NCI-H1417 treated with DMSO at 0.1 percent for 48 hours (cell line): ENCODE results near the gene MRM2.
"Not testable (repeated sequence)": the region's sequence is repeated elsewhere in the genome, so short reads cannot be mapped to it uniquely, and the experiment has no call there.

Source experiments
- DNase-seq: peaks from one replicate; lab custom pipeline; 2025; lab: John Stamatoyannopoulos, UW

Gene MRM2

DNA sequence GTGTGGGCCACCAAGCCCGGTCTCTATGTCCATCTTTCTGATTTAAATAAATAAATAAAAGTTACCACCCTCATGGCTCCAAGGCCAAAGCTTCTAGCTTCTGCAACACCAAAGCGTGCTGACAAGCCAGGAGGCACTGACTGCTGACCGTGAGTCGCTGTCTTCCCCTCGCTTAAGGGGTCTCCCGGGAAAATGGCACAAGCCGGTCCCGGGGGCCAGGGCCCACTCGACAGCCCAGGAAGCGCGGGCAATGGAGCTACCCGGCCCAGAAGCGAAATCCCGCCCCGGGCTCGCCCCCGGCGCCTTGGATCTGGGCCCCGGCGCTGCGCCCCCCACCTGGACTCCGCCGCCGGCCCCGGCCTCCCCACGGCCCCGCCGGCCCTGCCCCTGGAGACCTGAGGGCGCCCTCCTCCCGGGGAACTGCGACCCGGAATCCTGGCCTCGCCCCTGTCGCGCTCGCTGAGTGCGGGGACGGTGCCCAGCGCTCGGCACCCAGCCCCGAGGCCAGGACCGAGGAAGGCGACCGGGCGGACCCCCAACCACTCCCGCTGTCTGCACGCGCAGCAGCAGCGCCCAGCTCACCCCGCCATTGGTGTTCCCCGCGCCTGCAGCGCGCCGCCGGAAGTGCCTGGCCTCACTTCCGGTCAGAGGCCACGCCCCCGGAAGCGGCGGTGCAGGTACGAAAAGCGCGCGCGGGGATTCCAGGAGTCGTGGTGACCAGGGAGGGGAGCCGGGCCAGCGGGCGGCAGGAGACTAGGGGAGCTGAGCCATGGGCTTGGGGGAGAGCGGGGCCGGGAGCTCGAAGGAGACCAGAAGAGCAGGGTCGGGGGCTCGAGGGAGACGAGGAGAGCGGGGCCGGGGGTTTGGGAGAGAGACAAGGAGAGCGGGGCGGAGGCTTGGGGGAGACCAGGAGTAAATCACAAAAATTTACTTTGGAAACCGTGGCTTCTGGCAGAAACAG is at the start of gene MRM2, which contains the start of gene NUDT1:
MRM2 (minus strand) TSS at position 626 of the 961 bp plus-strand sequence; CDS start at position 590, 36 bp downstream.
NUDT1 (plus strand) TSS at position 647 of the 961 bp plus-strand sequence. CDS start 2,349 bp downstream, outside the sequence.
- DNase-seq: peak; percentile 25

DNA sequence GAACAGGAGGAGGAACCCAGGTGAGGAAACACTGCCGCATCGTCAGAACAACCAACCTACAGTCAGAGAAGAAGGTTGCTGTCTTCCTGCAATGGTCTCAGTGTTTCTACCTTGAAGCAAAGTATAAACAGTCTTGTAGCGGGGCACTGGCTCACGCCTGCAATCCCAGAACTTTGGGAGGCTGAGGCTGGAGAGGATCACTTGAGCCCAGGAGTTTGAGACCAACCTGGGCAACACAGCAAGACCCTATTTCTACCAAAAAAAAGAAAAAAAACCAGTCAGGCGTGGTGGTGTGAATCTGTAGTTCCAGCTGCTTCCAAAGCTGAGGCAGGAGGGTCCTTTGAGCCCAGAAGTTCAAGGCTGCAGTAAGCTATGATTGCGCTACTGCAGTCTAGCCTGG is 48.9 kb upstream of the MRM2 start:
- no peak for DNase-seq

DNA sequence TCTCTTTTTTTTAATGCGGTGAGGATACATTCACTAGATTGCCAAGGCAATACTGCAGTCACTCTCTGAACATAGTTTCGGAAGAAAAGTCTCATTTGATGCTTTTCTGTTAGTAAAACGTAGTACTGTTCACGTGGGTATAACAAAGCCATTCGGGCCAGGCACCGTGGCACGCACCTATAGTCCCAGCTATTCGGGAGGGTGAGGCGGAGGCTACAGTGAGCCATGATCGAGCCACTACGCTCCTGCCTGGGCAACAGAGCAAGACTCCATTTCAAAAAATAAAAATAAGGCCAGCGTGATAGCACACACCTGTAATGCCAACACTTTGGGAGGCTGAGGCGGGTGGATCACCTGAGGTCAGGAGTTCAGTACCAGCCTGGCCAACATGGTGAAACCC is 47.6 kb upstream of the MRM2 start:
- DNase-seq: no peak

DNA sequence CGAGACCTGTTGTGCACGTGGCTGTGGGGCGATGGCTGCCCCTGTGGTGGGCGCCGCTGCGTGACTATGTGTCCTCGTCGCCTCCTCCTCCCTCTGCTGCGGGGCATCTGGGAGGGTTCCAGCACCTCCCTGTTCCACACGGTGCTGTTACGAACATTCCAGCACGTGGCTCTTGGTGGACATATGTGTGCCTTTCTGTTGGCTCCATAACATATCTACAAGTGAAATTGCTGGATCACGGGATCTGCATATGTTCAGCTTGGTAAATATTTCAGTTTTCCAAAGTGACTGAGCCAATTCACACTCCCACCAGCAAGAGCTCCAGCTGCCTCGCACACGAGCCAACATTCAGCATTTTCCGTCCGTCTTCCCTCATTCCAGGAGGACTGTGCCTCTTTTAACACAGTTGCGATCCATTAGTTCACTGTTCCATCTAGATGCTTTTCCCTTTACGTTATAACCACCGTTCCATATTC is 47.1 kb upstream of the MRM2 start:
- DNase-seq: no peak

DNA sequence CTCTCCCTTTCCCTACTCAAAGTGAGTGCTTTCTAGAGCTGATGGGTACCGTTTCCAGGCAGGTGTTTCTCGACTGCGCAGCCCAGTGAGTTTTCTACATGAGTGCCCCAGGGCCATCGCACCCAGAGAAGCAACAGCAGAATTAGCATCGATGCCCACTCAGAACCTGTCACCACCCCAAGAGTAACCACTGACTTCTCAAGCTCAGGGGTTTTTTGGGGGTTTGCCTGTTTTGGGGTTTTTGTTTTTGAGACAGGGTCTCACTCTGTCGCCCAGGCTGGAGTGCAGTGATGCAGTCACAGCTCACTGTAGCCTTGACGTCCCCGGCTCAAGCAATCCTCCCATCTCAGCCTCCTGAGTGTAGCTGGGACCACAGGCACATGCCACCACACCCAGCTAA is 46.5 kb upstream of the MRM2 start:
- no peak for DNase-seq

DNA sequence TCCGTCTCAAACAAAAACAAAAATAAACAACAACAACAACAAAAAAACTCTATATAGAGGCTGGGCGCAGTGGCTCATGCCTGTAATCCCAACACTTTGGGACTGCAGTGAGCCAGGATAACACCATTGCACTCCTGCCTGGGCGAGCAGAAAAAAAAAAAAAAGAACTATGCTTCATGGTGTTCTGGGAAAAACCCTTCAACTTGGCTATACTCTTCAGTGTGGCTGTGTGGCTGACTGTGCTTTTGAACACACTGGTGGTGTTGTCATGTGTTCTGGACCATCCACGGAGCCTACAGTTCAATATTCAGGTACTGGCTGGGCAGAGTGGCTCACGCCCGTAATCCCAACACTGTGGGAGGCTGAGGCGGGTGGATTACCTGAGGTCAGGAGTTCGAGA is 45.7 kb upstream of the MRM2 start:
- DNase-seq: no peak

DNA sequence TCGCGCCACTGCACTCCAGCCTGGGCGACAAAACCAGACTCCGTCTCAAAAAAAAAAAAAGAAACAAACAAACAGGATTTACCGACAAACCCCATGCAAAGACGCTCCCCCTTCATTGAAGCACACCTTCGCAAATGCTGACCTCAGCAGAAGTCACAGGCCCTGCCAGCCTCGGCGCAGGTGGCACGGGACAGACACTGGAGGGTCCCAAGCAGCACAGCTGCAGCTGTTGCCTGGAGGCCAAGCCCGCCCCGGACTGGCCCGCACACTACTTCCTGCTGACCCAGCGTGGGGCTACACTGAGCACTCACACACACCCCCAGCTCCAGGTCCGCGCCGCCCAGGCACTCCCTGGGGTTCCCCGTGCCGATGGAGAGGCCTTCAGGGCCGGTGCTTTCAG is 41.1 kb upstream of the MRM2 start:
- no peak for DNase-seq

DNA sequence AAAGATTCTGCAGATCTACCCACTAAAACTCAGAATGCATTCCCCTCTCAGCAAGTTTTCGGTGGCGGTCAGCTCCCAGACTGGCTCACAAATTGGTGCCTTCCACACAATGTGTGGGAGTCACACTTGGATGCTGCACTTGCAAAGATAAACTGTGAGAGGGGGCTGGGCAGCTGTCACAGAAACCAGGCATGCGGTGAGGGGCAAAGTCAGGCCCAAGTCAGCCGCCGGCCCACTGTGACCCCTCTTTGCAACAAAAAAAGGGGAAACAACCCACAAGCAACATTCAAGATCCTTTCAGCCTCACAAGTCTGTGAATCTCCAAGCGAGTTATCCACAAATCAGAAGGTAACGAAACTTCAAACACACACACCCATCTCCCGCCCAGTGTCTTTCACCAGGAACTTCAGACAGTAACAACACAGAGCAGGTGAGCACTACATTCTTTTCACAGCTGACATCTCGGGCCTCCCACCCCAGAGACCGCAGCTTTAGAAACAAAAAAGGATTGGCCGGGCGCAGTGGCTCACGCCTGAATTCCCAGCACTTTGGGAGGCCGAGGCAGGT is 40.3 kb upstream of the MRM2 start:
- no peak for DNase-seq

DNA sequence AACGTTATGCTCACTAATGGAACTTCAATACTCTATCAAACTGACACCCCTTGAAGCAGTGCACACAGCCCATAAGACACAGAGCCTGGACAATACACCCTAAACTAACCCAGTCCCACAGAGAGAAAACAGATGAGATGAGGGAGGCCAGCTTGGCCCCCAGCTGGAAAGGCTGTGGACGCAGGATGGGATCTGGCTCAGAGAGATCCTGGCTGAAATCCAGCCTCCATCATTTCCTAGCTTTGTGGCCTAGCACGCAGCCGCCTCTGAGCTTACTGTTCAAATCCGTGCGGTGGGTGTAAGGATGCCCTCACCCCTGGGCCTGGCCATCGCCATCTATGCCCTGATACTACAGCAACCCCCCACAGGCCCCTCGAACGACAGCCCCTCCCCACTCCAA is 39.5 kb upstream of the MRM2 start:
- DNase-seq: no peak

DNA sequence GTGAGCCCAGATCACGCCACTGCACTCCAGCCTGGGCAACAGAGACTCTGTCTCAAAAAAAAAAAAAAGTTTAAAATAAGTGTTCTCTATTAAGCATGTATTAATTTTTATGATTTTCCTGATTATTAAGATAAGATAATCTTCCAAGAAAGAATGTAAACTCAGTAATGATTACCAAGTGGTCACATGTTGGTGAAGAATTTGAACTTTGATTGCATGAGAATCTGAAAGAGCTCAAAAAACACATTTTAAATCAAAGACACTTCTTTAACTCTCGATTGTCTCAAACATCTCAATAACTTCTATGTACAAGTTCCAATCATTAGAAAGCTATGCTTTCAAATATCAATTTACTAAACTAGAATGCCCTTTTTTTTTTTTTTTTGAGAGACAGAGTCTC is 38.4 kb upstream of the MRM2 start:
- no peak for DNase-seq

DNA sequence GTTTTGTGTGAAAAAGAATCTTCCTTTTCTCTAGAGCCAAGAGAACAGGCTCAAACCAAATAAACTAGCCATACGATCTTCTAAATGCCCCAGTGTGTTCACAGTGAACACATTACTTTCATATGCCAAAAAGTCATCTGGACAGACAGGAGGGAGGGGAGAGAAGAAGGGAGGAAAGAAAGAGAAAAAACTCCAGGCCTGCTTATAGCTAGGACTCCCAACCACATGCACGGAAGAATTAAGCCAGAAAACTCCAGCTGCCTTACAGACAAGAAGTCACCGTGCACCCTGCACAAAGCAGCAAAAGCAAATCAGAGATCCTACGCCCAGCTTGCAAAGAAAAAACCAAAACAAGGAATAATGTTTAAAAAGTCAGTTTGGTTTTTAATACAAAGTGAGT is 37.9 kb upstream of the MRM2 start:
- no peak for DNase-seq

DNA sequence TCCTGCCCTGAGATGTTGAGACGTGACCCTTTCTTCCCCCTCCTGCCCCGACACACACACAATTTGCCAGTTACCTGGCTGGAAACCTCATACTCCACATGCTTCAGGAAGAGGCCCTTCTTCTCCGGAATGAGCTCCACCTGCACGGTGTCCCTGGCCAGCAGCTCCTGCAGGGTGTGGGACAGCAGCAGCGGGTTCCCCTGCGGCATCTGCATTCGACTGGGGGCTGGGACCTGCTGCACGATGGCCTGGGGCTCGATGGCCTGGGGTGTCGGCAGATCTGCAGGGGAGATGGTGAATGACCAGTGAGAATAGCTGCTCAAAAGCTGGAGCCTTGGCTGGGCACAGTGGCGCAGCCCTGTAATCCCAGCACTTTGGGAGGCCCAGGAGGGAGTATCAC is 36.0 kb upstream of the MRM2 start:
- DNase-seq: no peak

DNA sequence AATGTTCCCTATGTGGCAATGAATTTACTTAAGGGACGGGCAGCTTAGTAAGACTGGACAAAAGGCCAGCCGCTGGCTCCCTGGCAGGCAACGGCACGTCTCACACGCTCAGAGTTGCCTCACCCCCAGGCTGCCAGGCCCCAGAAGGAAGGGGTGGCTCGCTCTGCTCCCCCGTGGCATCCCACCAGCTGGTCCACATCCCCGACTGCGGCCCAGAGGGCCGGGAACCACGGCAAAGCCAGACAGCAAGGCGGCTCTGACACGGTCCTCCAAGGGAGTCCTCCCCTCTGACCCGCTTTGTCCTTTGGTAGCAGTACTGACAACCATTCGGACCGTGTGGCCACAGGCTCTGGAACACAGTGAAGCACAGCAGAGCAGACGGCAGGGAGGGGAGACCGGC is 34.1 kb upstream of the MRM2 start:
- no peak for DNase-seq

DNA sequence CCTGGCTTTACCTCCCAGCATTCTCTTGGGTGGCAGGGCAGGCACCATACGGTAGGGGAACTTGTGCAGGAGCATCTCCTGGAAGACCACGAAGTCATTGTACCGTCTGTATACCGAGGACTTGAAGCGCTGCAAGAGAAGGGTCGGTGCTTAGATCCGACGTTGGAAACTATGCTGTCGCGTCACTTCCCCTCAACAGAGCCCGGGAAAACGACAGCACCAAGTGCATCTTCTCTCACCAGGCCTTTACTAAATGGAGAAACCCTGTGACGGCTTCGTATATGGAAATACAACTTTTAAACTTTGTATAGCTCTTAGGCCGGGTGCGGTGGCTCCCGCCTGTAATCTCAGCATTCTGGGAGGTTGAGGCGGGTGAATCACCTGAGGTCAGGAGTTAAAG is 33.1 kb upstream of the MRM2 start:
- DNase-seq: no peak

DNA sequence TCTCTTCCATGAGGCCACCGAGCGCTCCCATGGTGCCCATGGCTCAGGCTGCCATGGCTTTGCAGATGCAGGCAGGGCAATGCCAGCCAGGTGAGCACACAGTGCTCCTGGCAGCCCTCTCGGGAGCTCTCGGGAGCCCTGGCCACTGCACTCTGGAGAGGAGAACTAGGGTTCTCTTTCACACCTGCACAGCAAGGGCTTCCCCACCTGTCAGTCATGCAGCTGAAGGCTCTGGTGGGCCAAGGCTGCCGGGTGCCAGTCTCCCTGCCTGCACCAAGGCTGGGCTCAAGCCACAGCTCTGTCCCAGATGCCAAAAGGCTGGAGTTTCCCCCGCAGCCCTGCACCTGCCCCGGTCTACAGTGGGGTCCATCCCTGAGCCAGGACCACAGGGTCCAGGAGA is 32.7 kb upstream of the MRM2 start:
- no peak for DNase-seq

DNA sequence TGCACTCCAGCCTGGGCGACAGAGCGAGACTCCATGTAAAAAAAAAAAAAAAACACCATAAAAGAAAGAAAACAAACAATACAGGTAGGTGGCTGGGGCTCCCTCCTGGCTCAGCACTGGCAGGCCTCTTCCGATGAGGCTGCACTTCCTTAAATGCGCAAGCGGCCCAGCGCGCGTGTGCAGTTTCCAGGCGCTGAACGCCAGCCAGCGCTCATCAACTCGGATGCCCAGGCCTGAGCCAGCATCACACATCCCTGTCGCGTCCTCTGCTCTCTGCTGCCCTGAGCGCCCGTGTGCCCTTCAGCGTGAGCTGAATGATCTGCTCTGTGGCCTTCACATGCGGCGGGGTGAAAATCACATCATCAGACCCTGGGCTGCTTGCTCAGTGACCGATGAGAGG is 31.9 kb upstream of the MRM2 start:
- DNase-seq: no peak

DNA sequence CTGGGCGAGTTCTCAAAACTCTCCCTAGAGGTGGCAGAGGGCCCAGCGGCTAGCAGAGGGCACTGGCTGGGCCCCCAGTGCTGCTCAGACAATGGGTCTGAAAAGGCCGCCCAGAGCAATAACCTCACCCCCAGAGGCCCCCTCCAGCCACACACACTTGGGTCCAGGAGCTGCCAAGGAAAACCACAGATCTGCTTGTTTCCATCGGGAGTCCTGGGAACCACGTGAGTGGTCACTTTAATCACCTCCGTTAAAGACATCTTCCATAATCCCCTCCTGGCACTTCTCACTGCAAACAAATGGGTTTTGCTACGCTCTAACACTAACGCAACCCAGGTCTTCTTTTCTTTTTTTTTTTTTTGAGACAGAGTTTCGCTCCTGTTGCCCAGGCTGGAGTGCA is 30.0 kb upstream of the MRM2 start:
- DNase-seq: no peak

DNA sequence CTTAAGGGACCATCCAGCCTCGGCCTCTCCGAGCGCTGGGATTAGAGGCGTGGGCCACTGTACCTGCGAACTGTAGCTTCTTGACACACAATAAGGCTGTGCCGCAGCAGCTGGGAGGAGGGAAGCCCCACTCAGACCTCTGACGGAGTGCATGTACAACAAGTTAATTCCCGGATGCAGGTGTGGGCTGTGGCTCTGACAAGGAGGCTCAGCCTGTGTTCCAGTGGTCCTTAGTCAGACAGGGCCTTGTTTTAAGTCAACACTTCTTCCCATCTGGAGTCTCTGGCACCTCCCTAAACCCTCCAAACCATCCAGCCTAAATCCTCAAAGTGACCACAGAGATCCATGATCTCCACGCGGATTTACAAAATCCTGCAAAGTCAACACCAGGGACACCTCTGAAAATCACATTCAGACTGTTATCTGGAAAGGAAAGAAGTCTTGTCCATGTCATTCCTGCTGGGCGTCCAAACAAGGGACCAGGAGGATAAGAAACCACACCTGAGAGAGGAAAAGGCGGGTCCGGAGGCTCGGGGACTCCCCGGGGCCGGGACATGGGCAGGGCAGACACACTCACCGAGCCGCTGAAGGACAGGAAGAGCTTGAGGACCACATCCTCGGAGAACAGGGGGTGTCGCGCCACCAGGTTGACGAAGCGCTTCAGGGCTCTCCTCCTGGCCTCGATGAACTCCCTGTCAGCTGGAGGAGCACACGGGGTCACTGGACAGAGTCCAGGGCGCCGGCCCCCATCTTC is 29.4 kb upstream of the MRM2 start:
- no peak for DNase-seq

DNA sequence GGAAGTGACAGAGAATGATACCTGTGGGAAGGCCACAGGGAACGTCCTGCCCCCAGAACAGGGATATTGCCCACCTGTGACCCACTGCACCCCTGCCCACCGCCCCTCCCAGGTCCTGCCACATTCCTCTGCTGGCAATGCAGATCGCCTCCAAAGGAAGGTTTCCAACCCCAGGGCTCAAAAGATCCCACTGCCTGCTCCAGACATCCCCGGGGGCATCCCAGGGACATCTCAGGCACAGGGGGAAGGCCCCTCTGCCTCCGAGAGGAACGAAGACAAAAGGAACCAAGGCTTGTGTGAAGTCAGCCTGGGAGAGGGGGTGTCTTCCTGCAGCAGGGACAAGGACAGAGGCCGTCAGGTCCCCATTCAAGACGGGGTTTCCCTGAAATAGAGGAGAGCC is 28.5 kb upstream of the MRM2 start:
- no peak for DNase-seq

DNA sequence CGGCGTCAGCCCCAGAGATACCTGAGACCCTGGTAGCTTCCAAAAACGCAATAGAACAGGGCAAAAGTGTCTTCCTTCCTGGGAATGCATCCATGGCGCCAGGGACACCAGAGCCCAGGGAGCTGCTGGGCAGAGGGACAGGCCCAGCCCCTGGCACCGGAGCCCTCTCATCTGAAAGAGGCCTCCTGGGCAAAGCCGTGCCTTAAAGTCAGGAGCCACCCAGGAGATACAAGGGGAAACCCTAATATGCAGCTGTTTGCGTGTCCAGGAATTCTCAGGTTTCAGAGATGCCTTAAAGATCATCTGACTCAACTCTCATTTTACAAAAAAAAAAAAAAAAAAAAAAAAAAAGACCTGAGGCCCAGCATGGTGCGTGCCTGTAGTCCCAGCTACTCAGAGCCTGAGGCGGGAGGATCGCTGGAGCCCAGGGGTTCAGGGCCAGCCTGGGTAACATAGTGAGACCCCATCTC is 28.0 kb upstream of the MRM2 start:
- DNase-seq: no peak

DNA sequence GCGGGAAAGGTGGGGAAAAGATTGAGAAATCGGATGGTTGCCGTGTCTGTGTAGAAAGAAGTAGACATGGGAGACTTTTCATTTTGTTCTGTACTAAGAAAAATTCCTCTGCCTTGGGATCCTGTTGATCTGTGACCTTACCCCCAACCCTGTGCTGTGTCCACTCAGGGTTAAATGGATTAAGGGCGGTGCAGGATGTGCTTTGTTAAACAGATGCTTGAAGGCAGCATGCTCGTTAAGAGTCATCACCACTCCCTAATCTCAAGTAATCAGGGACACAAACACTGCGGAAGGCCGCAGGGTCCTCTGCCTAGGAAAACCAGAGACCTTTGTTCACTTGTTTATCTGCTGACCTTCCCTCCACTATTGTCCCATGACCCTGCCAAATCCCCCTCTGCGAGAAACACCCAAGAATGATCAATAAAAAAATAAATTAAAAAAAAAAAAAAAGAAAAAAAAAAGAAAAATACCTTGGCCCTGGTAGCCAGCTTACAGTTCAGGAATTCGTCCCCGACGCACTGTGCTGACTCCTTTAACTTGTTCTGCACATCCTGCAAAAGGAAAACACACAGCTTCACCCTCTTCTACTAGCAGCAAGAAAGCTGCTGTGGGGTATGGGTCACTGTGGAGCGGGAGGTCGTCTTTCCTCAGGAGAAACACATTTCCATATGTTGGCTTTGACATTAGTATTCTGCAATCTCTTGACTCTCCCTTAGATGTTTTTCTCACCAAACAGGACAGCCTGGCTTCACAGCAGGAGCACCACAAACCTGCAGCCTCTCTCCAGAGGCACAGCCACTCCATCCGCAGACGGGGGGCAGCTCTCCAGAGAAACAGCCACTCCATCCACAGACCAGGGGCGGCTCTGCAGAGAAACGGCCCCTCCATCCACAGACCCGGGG is 27.3 kb upstream of the MRM2 start:
- not testable (repeated sequence) for DNase-seq
